PC-3 (cell line): ENCODE data around the gene AARSD1.

Experiments
- CTCF ChIP-seq: fragments of 300-600 bp; sonication (generic); conservative IDR thresholded peaks from 2 replicates; pipeline ENCODE4 v1.5.1; 2017; ENCODE audit warnings: antibody characterized with exemption, low read depth, mild to moderate bottlenecking, low read length
- EZH2 ChIP-seq: fragments of 300-600 bp; sonication (generic); IDR thresholded peaks from one replicate; pipeline ENCODE4 v1.6.1; 2017; ENCODE audit warnings: antibody characterized with exemption, mild to moderate bottlenecking, low read length; ENCODE audit not compliant: unreplicated experiment

GRCh38 chr17:43011728-43012472, 47.6 kb upstream of the AARSD1 start:
- TF ChIP-seq CTCF (no peak), EZH2 (no peak)
